ENCODE measurements around the gene CA5B. TPM values are rescaled to one million over a fixed set of nuclear protein-coding genes. Genes with fewer than 3 reads are reported as not detected.
"Not testable (repeated sequence)": the region's sequence is repeated elsewhere in the genome, so short reads cannot be mapped to it uniquely, and the experiment has no call there.

Gene CA5B
- total RNA-seq, 2 experiments from 2014 or later: 13.3 to 17.7 TPM

DNA sequence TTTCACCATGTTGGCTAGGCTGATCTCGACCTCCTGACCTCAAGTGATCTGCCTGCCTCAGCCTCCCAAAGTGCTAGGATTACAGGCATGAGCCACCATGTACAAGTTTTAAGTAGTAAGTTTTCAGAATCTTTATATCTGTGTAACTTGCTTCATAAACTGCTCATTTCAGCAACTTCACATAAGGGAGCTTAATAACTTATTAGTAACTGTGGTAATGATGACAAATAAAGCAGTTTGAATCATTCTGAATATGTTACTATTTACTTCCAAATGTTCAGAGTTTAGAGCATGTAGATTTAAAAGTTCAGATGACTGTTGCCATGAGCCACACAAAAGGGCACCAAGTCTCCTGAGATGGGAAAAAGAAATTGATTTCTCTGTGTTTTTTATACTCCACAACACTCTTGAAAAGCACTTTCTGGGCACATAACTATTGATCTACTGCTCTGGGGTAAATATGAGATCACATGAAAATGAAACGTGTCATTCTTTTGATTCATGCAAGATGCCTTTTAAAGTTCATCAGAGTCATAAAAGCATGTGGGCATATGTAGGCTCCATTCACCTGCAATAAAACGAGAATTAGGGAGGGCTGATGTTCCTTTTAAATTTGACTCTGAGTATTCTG lies 14.1 kb upstream of the CA5B start:
- Mint-ChIP-seq H3K4me1 (peaks cover 11% of the 10 kb centered on the region), H3K27me3 (no peaks in the 10 kb centered on the region), H3K36me3 (ENCODE audit: low read depth) (peaks cover under 1% of the 10 kb centered on the region), H3K9me3 (ENCODE audit: low read depth) (no peaks in the 10 kb centered on the region), H3K27ac (no peak overlapping the region), H3K4me3 (no peak overlapping the region)
- ATAC-seq: peak; percentile 78
- CTCF ChIA-PET: no interaction called here
- POLR2A ChIA-PET: no interaction called here
- DNase-seq: no peak
- intact Hi-C loops (cut with DNase I, micrococcal nuclease): no loop called here

DNA sequence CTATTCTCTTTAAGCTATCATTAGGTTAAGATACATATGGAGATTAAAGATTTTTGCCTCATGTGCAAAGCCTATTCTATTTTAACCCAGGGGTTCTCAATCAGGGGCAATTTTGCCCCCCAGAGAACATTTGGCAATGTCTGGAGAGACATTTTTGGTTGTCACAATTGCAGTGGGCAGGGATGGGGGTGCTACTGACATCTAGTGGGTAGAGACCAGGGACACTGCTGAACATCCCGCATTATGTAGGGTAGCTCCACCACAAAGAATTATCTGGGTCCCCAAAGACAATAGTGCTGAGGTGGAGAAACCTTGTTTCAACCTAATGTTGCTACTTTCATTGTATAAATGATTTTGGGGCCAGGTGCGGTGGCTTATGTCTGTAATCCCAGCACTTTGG lies 13.2 kb upstream of the CA5B start:
- ATAC-seq (no peak), DNase-seq (no peak)
- Mint-ChIP-seq H3K27ac (no peak overlapping the region), H3K4me1 (peaks cover 11% of the 10 kb centered on the region), H3K4me3 (no peak overlapping the region), H3K27me3 (no peaks in the 10 kb centered on the region), H3K36me3 (ENCODE audit: low read depth) (no peaks in the 10 kb centered on the region), H3K9me3 (ENCODE audit: low read depth) (no peaks in the 10 kb centered on the region)
- intact Hi-C loops (cut with DNase I, micrococcal nuclease): no loop called here
- CTCF ChIA-PET: no interaction called here
- POLR2A ChIA-PET: no interaction called here

DNA sequence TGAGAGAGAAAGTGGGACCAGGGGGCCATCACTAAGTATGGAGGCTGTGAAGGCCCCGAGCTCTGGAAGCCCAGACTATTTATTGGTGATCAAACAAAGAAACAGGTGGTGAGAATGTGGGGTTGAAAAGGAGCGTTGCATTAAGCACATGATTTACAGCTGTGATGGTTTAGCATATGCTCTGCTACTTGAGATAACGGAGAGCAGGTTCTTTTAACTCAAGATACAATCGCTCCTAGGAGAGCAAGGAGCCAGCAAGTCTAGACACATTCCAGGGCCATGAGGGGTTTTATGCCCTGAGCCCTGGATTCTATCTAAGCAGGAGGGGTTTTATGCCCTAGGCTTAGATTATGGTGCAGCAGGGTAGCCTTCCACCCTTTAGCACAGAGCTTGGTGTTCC lies 6.7 kb upstream of the CA5B start:
- H3K4me1 Mint-ChIP-seq; H3K9me3 Mint-ChIP-seq (ENCODE audit: low read depth); POLR2A ChIA-PET; DNase-seq; H3K4me3 Mint-ChIP-seq; ATAC-seq; H3K27ac Mint-ChIP-seq; H3K27me3 Mint-ChIP-seq; H3K36me3 Mint-ChIP-seq (ENCODE audit: low read depth): not testable (repeated sequence)
- CTCF ChIA-PET: interaction anchor here (0.6 kb wide), 1 partner anchor 1111 kb away, joined by 3 read pairs; no protein-coding TSS in a partner anchor
- intact Hi-C loops (cut with DNase I, micrococcal nuclease): loop anchor here in 1 of 2 experiments (10.0 kb wide), 1 partner anchor 983 kb away; the partner anchor contains the start of genes CTPS2 and SYAP1

DNA sequence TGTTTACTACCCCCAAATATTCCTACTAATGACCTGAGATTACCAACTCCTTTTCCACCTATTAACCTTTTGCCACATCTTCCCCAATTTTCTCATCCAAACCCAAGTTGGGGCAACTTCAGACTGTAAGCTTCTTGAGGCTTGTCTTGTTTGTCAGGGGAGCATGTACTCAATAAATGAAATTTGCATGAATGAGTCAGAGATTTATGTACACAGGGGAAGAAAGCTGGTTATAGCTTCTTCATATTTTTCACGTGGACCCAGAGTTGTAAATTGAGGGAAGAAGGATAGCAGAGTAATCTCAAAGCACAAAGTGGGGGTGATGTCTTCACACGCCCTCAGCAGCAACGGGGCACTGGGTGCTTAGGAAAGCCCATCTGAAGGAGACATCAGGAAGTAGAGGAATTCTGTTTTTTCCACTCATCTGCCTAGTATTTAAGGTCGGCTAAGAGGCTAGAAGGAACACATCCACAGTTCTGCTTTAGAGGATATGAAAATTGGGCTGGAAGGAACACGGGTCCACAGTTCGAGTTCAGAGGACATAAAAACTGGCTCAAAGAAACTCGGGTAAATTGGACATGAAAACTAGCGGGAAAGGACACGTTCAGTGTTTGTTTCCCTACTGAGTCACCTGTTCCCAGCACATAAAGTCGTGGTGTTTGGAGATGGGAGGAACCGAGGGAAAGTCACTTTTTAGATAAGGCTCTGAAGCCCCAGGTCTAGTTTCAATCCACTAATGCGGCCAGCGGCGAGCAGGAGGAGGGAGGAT lies 696 bp upstream of the CA5B start:
- ATAC-seq (no peak), DNase-seq (no peak)
- CTCF ChIA-PET: interaction anchor here (1.4 kb wide), 1 partner anchor 12 kb away, joined by 6 read pairs; no protein-coding TSS in a partner anchor
- no peaks in the 10 kb centered on the region for H3K9me3 Mint-ChIP-seq (ENCODE audit: low read depth)
- H3K27me3 Mint-ChIP-seq: no peaks in the 10 kb centered on the region
- H3K36me3 Mint-ChIP-seq (ENCODE audit: low read depth): peaks cover 6% of the 10 kb centered on the region
- POLR2A ChIA-PET: interaction anchor here (1.0 to 1.4 kb wide), 3 partner anchors 13 to 118 kb away, joined by 3 to 7 read pairs (median 5); partner anchors contain the start of genes AP1S2 and ZRSR2
- peak overlapping the region; percentile 82 for H3K4me3 Mint-ChIP-seq
- intact Hi-C loops (cut with DNase I, micrococcal nuclease): loop anchor here (5.0 to 10.0 kb wide), 3 partner anchors 120 to 1135 kb away; partner anchors contain the start of genes CTPS2 (in 1 of the 2), RBBP7 (in 1 of the 2) and SYAP1 (in 1 of the 2)
- H3K4me1 Mint-ChIP-seq: peaks cover 32% of the 10 kb centered on the region
- H3K27ac Mint-ChIP-seq: peak overlapping the region; percentile 78

DNA sequence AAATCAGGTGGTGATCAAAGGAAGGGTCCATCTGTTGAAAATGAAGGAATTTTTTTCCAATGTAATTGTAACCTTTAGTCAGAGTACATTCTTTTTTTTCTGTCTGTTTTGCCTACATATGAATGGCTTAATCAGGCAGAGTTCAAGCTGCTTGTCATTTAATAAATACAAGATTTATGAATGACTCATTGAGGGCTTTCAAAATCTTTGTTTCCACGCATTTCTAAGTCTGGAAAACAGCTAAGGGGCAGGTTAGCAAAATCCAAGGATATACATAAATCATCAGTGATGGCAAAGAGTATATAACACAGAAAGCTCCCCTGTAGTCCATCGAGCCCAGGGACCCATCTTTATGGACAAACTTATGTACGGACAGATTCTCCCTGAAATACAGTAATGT lies 1.8 kb downstream of the CA5B start:
- intact Hi-C loops (cut with DNase I, micrococcal nuclease): loop anchor here (5.0 to 10.0 kb wide), 3 partner anchors 117 to 1132 kb away; partner anchors contain the start of genes CTPS2 (in 1 of the 2), RBBP7 (in 1 of the 2) and SYAP1 (in 1 of the 2)
- Mint-ChIP-seq H3K4me3 (no peak overlapping the region), H3K27me3 (no peaks in the 10 kb centered on the region), H3K36me3 (ENCODE audit: low read depth) (peaks cover 16% of the 10 kb centered on the region), H3K4me1 (peaks cover 53% of the 10 kb centered on the region), H3K27ac (no peak overlapping the region), H3K9me3 (ENCODE audit: low read depth) (no peaks in the 10 kb centered on the region)
- DNase-seq (no peak), ATAC-seq (no peak)
- ChIA-PET CTCF (interaction anchor here (0.8 kb wide), 1 partner anchor 1128 kb away, joined by 3 read pairs; no protein-coding TSS in a partner anchor), POLR2A (no interaction called here)

DNA sequence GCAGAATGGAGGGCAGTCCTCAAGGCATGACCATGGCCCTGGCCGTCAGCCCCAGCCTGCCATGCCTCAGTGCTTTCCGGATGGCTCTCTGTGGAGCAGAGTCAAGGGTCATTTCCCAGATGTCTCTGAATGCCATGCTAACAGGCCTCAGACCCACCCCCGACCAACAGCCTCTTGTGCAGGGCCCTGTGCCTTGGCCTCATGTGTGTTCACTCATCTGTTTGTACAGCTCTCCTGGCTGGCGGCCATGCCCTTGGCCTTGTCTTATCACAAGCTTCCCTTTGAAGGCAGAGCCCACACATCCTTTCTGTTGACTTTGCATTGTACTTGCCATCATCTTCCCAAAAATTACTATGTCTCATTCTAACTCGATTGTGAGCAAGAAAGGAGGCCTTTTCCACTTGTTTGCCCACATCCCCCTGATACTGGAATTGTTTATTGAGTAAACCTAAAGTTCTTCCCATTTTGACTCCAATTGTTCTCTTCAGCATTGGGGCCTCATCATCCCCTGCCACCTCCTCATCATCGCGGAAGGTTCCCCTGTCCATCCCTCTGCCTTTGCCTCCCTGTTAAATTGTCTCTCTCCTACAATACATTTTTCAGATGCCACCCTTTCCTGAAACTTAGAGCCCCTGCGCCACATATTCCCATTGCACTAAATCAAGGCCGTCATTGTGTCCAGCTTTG lies 6.3 kb downstream of the CA5B start:
- Mint-ChIP-seq H3K4me3 (no peak overlapping the region), H3K27ac (peak overlapping the region; percentile 25), H3K4me1 (peaks cover 70% of the 10 kb centered on the region), H3K36me3 (ENCODE audit: low read depth) (peaks cover 22% of the 10 kb centered on the region), H3K9me3 (ENCODE audit: low read depth) (peaks cover 4% of the 10 kb centered on the region), H3K27me3 (no peaks in the 10 kb centered on the region)
- no peak for DNase-seq
- intact Hi-C loops (cut with DNase I, micrococcal nuclease): no loop called here
- ChIA-PET POLR2A (no interaction called here), CTCF (no interaction called here)
- ATAC-seq: no peak

DNA sequence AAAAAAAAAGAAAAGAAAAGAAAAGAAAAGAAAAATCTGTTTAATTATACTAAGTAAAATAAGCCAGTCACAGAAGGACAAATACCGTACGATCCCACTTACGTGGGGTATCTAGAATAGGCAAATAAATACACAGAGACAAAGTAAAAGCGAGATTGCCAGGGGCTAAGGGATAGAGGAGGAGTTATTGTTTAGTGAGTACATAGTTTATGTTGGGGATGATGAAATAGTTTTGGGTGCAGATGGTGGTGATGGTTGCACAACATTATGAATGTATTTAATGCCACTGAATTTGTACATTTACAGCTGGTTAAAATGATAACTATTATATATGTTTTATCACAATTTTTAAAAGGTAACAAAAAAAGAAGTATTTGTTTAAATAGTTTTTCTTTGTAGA lies 7.1 kb downstream of the CA5B start:
- no peak overlapping the region for H3K27ac Mint-ChIP-seq
- no peak for DNase-seq
- intact Hi-C loops (cut with DNase I, micrococcal nuclease): no loop called here
- no peak overlapping the region for H3K4me3 Mint-ChIP-seq
- ATAC-seq: no peak
- H3K36me3 Mint-ChIP-seq (ENCODE audit: low read depth): peaks cover 22% of the 10 kb centered on the region
- POLR2A ChIA-PET: no interaction called here
- H3K27me3 Mint-ChIP-seq: no peaks in the 10 kb centered on the region
- H3K4me1 Mint-ChIP-seq: peaks cover 70% of the 10 kb centered on the region
- CTCF ChIA-PET: no interaction called here
- H3K9me3 Mint-ChIP-seq (ENCODE audit: low read depth): peaks cover 4% of the 10 kb centered on the region

DNA sequence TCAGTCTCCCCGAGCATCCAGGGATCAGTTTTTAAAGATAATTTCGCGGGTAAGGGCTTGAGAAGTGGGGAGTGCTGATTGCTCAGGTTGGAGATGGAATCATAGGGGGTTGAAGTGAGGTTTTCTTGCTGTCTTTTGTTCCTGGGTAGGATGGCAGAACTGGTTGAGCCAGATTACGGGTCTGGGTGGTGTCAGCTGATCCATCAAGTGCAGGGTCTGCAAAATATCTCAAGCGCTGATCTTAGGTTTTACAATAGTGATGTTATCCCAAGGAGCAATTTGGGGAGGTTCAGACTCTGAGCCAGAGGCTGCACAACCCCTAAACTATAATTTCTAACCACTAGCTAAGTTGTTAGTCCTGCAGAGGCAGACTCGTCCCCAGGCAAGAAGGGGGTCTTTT lies 8.6 kb downstream of the CA5B start:
- POLR2A ChIA-PET; intact Hi-C loops (cut with DNase I, micrococcal nuclease); DNase-seq; ATAC-seq; H3K27me3 Mint-ChIP-seq; H3K4me3 Mint-ChIP-seq; H3K27ac Mint-ChIP-seq; CTCF ChIA-PET; H3K9me3 Mint-ChIP-seq (ENCODE audit: low read depth): not testable (repeated sequence)
- H3K36me3 Mint-ChIP-seq (ENCODE audit: low read depth): peaks cover 24% of the 10 kb centered on the region
- H3K4me1 Mint-ChIP-seq: peaks cover 79% of the 10 kb centered on the region

DNA sequence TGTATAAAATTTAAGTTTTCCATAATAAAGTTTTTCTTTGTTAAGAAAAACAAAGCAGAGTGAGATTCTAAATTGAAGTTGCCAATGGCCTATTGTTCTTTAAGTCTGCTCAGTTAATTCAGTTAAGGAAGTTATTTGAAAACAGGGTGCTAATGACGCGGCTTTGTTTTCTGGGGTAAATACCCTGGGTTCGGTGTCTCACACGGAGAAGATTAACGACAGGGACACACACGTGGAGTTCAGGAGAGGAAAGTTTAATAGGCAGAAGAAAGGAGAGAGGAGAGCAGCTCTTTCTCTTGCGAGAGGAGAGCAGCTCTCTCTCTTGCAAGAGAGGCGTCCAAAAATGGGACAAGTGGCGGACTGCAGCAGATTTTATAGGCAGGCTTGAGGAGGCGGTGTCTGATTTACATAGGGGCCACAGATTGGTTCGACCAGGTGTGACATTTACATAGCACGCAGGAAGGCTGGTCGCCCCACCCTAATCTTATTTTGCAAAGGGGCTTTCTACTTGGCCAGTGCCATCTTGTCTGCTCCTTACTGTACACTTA lies 9.6 kb downstream of the CA5B start:
- H3K4me1 Mint-ChIP-seq: peaks cover 78% of the 10 kb centered on the region
- CTCF ChIA-PET: no interaction called here
- POLR2A ChIA-PET: no interaction called here
- peaks cover 18% of the 10 kb centered on the region for H3K36me3 Mint-ChIP-seq (ENCODE audit: low read depth)
- intact Hi-C loops (cut with DNase I, micrococcal nuclease): no loop called here
- no peak overlapping the region for H3K4me3 Mint-ChIP-seq
- H3K27ac Mint-ChIP-seq: peak overlapping the region; percentile 31
- peaks cover 4% of the 10 kb centered on the region for H3K9me3 Mint-ChIP-seq (ENCODE audit: low read depth)
- ATAC-seq (no peak), DNase-seq (no peak)
- no peaks in the 10 kb centered on the region for H3K27me3 Mint-ChIP-seq

DNA sequence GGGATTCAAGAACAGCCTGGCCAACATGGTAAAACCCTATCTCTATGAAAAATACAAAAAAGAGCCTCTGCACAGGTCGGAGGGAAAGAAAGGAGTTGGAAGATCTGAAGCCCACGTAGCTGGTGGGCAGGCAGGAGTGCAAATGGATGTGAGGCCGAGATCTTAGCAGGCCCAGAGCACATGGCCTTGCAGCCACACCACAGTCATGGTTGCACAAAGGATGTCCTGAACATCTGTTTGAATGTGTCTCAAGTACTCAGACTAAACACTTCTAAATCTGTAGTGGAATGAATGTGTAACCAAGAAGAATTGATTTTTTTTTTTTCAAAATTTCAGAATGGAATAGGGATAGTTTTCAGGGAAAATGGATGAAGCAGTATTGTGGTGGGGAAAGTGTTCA lies 10.8 kb downstream of the CA5B start:
- intact Hi-C loops (cut with DNase I, micrococcal nuclease): loop anchor here in 1 of 2 experiments (1.0 kb wide), 1 partner anchor 11 kb away; the partner anchor contains the start of gene CA5B
- no peaks in the 10 kb centered on the region for H3K27me3 Mint-ChIP-seq
- H3K4me1 Mint-ChIP-seq: peaks cover 73% of the 10 kb centered on the region
- no peak for DNase-seq
- CTCF ChIA-PET: interaction anchor here (1.6 to 1.7 kb wide), 2 partner anchors 11 kb away, joined by 6 to 7 read pairs; partner anchors contain the start of gene CA5B
- no peak overlapping the region for H3K4me3 Mint-ChIP-seq
- peaks cover 13% of the 10 kb centered on the region for H3K36me3 Mint-ChIP-seq (ENCODE audit: low read depth)
- H3K27ac Mint-ChIP-seq: peak overlapping the region; percentile 90
- ATAC-seq: no peak
- POLR2A ChIA-PET: interaction anchor here (0.5 kb wide), 1 partner anchor 106 kb away, joined by 3 read pairs; the partner anchor contains the start of gene AP1S2
- peaks cover 4% of the 10 kb centered on the region for H3K9me3 Mint-ChIP-seq (ENCODE audit: low read depth)
